ENCODE measurements around the gene FRG1.
"Not testable (repeated sequence)": the region's sequence is repeated elsewhere in the genome, so short reads cannot be mapped to it uniquely, and the experiment has no call there.

The FRG1 gene

DNA sequence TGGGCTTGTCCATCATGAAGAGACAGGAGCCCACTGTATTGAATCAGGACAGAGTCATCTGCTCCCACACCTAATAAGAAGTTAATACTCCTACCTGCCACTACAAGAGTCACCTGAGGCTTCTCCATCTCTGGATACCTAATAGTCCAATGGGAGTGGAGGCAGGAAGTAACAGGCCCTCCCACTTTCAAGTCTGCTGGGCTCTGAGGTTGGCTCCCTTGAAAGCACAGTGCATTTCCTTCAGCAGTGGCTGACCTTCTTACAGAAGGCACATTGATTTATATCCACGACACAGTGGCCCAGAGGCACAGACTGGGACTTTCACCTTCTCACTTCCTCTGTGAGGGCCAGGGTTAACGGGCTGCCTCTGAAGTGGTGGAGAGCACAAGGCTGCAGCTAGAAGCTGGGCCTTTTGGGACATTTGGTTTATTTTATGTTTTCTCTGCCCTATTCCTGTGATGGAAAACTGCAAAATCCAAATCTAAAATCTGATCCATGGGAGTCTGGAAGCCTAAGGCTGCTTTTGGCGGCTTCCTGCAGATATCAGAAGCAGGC, 48.3 kb downstream of the FRG1 start:
- DNase-seq, result no peak

- DNase-seq, result not testable (repeated sequence)
These were observed 49.3 kb downstream of the FRG1 start for GRCh38 chr4:189989941-189990340.
